Measurements from ENCODE around the gene SUMO3.
A peak's percentile ranks its signal among the peaks of the same experiment; 100 is the strongest.

SUMO3 gene

GRCh38 chr21:44792702-44793591 lies 24.9 kb downstream of the SUMO3 start:
- H3K9ac ChIP-seq (ENCODE audit: low read depth in 1 of 2, low read length in 2 of 2): peak overlapping the region in 1 of 2 donors; percentile 26
- H3K27ac ChIP-seq (ENCODE audit: low read depth, low read length): no peak overlapping the region
- peaks cover 15 to 22% of the 10 kb centered on the region in 2 donors for H3K4me1 ChIP-seq (ENCODE audit: control insufficient read depth in 1 of 2, insufficient read depth in 2 of 2, low read length in 2 of 2)
- no peaks in the 10 kb centered on the region for H3K9me3 ChIP-seq (ENCODE audit: control insufficient read depth in 1 of 2, low read length in 2 of 2)
- no peak overlapping the region for H3K4me3 ChIP-seq (ENCODE audit: low read depth in 1 of 2, low read length in 2 of 2)
- H3K36me3 ChIP-seq (ENCODE audit: control insufficient read depth in 1 of 2, insufficient read depth in 2 of 2, low read length in 2 of 2): peaks cover 0 to 16% of the 10 kb centered on the region in 2 donors
- H3K27me3 ChIP-seq (ENCODE audit: control insufficient read depth in 1 of 2, insufficient read depth in 2 of 2, low read length in 2 of 2): no peaks in the 10 kb centered on the region

- Histone ChIP-seq H3K36me3 (ENCODE audit: control insufficient read depth in 1 of 2, insufficient read depth in 2 of 2, low read length in 2 of 2) (peaks cover 2 to 17% of the 10 kb centered on the region in 2 donors), H3K9ac (ENCODE audit: low read depth in 1 of 2, low read length in 2 of 2) (no peak overlapping the region), H3K27me3 (ENCODE audit: control insufficient read depth in 1 of 2, insufficient read depth in 2 of 2, low read length in 2 of 2) (no peaks in the 10 kb centered on the region), H3K4me1 (ENCODE audit: control insufficient read depth in 1 of 2, insufficient read depth in 2 of 2, low read length in 2 of 2) (peaks cover 15 to 22% of the 10 kb centered on the region in 2 donors), H3K9me3 (ENCODE audit: control insufficient read depth in 1 of 2, low read length in 2 of 2) (no peaks in the 10 kb centered on the region), H3K4me3 (ENCODE audit: low read depth in 1 of 2, low read length in 2 of 2) (no peak overlapping the region), H3K27ac (ENCODE audit: low read depth, low read length) (no peak overlapping the region)
Observed at GRCh38 chr21:44791993-44792392, 25.9 kb downstream of the SUMO3 start.

GRCh38 chr21:44791246-44791645 lies 26.6 kb downstream of the SUMO3 start:
- Histone ChIP-seq H3K36me3 (ENCODE audit: control insufficient read depth in 1 of 2, insufficient read depth in 2 of 2, low read length in 2 of 2) (peaks cover 2 to 20% of the 10 kb centered on the region in 2 donors), H3K27ac (ENCODE audit: low read depth, low read length) (no peak overlapping the region), H3K9me3 (ENCODE audit: control insufficient read depth in 1 of 2, low read length in 2 of 2) (no peaks in the 10 kb centered on the region), H3K9ac (ENCODE audit: low read depth in 1 of 2, low read length in 2 of 2) (no peak overlapping the region), H3K4me1 (ENCODE audit: control insufficient read depth in 1 of 2, insufficient read depth in 2 of 2, low read length in 2 of 2) (peaks cover 15 to 22% of the 10 kb centered on the region in 2 donors), H3K27me3 (ENCODE audit: control insufficient read depth in 1 of 2, insufficient read depth in 2 of 2, low read length in 2 of 2) (no peaks in the 10 kb centered on the region), H3K4me3 (ENCODE audit: low read depth in 1 of 2, low read length in 2 of 2) (no peak overlapping the region)

DNA sequence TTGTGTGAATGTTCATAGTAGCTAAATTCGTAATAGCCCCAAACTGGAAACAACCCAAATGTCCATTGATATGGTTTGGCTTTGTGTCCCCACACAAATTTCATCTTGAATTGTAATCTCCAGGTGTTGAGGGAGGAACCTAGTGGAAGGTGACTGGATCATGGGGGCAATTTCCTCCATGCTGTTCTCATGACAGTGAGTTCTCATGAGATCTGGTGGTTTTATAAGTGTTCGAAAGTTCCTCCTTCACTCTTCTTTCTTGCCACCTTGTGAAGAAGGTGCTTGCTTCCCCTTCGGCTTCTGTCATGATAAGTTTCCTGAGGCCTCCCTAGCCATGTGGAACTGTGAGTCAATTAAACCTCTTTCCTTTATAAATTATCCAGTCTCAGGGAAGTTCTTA lies 27.5 kb downstream of the SUMO3 start:
- peaks cover 15 to 22% of the 10 kb centered on the region in 2 donors for H3K4me1 ChIP-seq (ENCODE audit: control insufficient read depth in 1 of 2, insufficient read depth in 2 of 2, low read length in 2 of 2)
- no peaks in the 10 kb centered on the region for H3K27me3 ChIP-seq (ENCODE audit: control insufficient read depth in 1 of 2, insufficient read depth in 2 of 2, low read length in 2 of 2)
- no peak overlapping the region for H3K27ac ChIP-seq (ENCODE audit: low read depth, low read length)
- peaks cover 2 to 20% of the 10 kb centered on the region in 2 donors for H3K36me3 ChIP-seq (ENCODE audit: control insufficient read depth in 1 of 2, insufficient read depth in 2 of 2, low read length in 2 of 2)
- H3K4me3 ChIP-seq (ENCODE audit: low read depth in 1 of 2, low read length in 2 of 2): no peak overlapping the region
- no peaks in the 10 kb centered on the region for H3K9me3 ChIP-seq (ENCODE audit: control insufficient read depth in 1 of 2, low read length in 2 of 2)
- H3K9ac ChIP-seq (ENCODE audit: low read depth in 1 of 2, low read length in 2 of 2): no peak overlapping the region

DNA sequence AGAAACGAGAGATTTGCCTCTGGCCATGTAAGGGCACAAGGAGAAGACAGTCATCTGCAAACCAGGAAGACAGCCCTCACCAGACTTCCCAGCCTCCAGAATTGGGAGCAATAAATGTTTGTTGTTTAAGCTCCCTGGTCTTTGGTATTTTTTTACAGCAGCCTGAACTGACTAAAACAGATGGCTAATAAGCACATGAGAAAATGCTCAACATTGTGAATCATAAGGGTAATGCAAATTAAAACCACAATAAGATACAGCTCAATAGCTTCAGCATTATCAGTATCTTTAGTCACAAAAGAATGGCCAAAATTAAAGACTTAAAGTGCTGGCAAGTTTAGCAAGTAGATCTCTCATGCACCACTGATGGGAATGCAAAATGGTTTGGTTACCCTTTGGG lies 28.0 kb downstream of the SUMO3 start:
- no peaks in the 10 kb centered on the region for H3K9me3 ChIP-seq (ENCODE audit: control insufficient read depth in 1 of 2, low read length in 2 of 2)
- no peaks in the 10 kb centered on the region for H3K27me3 ChIP-seq (ENCODE audit: control insufficient read depth in 1 of 2, insufficient read depth in 2 of 2, low read length in 2 of 2)
- H3K27ac ChIP-seq (ENCODE audit: low read depth, low read length): no peak overlapping the region
- no peak overlapping the region for H3K4me3 ChIP-seq (ENCODE audit: low read depth in 1 of 2, low read length in 2 of 2)
- no peak overlapping the region for H3K9ac ChIP-seq (ENCODE audit: low read depth in 1 of 2, low read length in 2 of 2)
- H3K4me1 ChIP-seq (ENCODE audit: control insufficient read depth in 1 of 2, insufficient read depth in 2 of 2, low read length in 2 of 2): peaks cover 15 to 22% of the 10 kb centered on the region in 2 donors
- H3K36me3 ChIP-seq (ENCODE audit: control insufficient read depth in 1 of 2, insufficient read depth in 2 of 2, low read length in 2 of 2): peaks cover 2 to 25% of the 10 kb centered on the region in 2 donors

DNA sequence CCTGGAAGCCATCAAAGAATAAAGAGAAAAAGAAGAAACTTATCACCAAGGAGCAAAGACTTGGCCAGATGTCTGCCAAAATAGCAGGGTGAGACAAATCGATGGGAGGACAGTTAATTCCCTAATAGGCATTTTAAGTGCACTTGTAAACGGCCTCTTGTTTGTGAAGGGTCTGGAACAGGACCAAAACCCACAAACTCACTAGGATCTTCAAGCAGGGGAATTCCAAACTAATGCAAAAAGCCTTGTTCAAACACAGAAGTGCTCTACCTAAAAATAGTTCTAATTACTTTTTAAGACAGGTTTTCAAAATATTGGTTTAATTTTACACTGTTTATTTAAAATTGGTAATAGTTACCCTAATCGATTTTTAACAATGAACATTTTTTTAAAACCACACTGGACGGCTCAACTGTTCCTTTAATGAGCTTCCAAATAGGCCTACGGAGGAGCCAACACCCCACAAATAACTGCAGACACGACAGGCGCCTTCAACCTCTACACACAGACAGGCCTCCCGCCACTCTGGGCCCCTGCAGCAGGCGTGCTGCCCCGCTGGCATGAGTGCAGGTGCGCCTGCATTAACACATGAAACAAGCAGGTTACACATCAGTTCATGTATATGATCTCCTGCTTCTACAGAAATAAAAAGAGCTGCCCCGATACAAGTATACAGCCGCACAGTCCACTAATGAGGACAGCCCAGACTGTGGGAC lies 32.1 kb downstream of the SUMO3 start:
- Histone ChIP-seq H3K9ac (ENCODE audit: low read depth in 1 of 2, low read length in 2 of 2) (no peak overlapping the region), H3K27ac (ENCODE audit: low read depth, low read length) (no peak overlapping the region), H3K4me1 (ENCODE audit: control insufficient read depth in 1 of 2, insufficient read depth in 2 of 2, low read length in 2 of 2) (no peaks in the 10 kb centered on the region)

GRCh38 chr21:44784810-44785209 lies 33.1 kb downstream of the SUMO3 start:
- Histone ChIP-seq H3K9ac (ENCODE audit: low read depth in 1 of 2, low read length in 2 of 2) (no peak overlapping the region), H3K9me3 (ENCODE audit: control insufficient read depth in 1 of 2, low read length in 2 of 2) (no peaks in the 10 kb centered on the region), H3K36me3 (ENCODE audit: control insufficient read depth in 1 of 2, insufficient read depth in 2 of 2, low read length in 2 of 2) (peaks cover 5 to 36% of the 10 kb centered on the region in 2 donors), H3K4me3 (ENCODE audit: low read depth in 1 of 2, low read length in 2 of 2) (no peak overlapping the region), H3K27me3 (ENCODE audit: control insufficient read depth in 1 of 2, insufficient read depth in 2 of 2, low read length in 2 of 2) (no peaks in the 10 kb centered on the region), H3K4me1 (ENCODE audit: control insufficient read depth in 1 of 2, insufficient read depth in 2 of 2, low read length in 2 of 2) (peaks cover 0 to under 1% of the 10 kb centered on the region in 2 donors), H3K27ac (ENCODE audit: low read depth, low read length) (no peak overlapping the region)

More for the DNA sequence above, 32.1 kb downstream of the SUMO3 start:
- Histone ChIP-seq H3K36me3 (ENCODE audit: control insufficient read depth in 1 of 2, insufficient read depth in 2 of 2, low read length in 2 of 2) (peaks cover 5 to 32% of the 10 kb centered on the region in 2 donors), H3K9me3 (ENCODE audit: control insufficient read depth in 1 of 2, low read length in 2 of 2) (no peaks in the 10 kb centered on the region), H3K27me3 (ENCODE audit: control insufficient read depth in 1 of 2, insufficient read depth in 2 of 2, low read length in 2 of 2) (no peaks in the 10 kb centered on the region), H3K4me3 (ENCODE audit: low read depth in 1 of 2, low read length in 2 of 2) (no peak overlapping the region)

DNA sequence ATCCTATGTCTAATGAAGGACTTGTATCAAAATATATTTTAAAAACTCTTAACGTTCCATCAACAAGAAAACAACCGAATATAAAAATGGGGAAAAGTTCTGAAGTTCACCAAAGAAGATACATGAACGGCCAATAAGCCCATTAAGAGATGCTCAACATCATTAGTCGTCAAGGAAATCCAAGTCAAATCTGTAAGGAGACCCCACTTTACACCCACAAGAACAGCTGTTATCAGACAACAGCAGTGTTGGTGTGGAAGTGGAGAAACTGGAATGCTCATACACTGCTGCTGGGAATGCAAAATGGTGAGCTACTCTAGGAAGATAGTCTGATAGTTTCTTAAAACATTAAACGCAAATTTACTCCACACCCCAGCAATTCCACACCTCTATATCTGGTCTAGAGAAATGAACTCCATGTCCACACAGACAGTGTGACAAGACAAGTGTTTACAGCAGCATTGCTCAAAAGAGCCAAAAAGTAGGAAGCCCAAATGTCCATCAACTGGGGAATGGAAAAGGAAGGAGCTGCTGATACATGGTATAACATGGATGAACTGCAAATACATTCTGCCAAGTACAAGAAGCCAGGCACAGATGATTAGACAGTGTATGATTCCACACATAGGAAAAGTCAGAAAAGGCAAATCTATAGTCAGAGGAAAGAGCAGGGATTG lies 34.7 kb downstream of the SUMO3 start:
- Histone ChIP-seq H3K36me3 (ENCODE audit: control insufficient read depth in 1 of 2, insufficient read depth in 2 of 2, low read length in 2 of 2) (peaks cover 5 to 36% of the 10 kb centered on the region in 2 donors), H3K9ac (ENCODE audit: low read depth in 1 of 2, low read length in 2 of 2) (no peak overlapping the region), H3K4me1 (ENCODE audit: control insufficient read depth in 1 of 2, insufficient read depth in 2 of 2, low read length in 2 of 2) (peaks cover 0 to 9% of the 10 kb centered on the region in 2 donors)

DNA sequence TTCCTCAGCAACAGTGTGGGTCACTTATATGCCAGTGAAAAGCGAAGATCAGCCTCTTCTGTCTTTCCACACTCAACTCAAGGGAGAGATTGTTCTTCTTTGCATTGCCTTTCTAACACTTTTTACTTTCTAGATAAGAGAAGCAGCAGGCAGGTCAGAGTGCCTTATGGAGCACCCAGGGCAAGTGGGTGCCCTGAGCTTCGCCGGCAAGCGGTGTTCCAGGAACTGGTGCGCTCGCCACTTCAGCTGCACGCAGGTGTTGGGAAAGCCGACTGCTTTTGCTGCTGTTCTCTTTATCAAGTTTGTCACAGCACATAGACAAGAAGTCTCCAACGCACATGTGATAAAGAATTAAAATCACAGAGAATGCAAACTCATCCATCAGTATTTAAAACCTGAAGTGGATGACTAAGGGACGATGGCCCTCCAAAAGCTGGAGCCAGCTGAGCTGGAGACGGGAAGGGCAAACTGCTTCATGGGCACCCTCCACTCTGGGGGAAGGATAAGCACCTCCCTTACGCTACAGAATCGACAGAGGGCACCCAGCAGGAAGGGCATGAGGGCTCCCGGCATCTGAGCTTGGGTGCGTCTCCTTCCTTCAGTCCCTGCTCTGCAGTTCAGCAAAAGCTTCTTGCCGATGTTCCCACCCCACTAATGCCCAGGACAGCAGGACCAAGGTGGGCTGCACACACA lies 36.9 kb downstream of the SUMO3 start:
- H3K27me3 ChIP-seq (ENCODE audit: control insufficient read depth in 1 of 2, insufficient read depth in 2 of 2, low read length in 2 of 2): no peaks in the 10 kb centered on the region
- peaks cover 8 to 34% of the 10 kb centered on the region in 2 donors for H3K36me3 ChIP-seq (ENCODE audit: control insufficient read depth in 1 of 2, insufficient read depth in 2 of 2, low read length in 2 of 2)
- H3K4me3 ChIP-seq (ENCODE audit: low read depth in 1 of 2, low read length in 2 of 2): no peak overlapping the region
- H3K27ac ChIP-seq (ENCODE audit: low read depth, low read length): no peak overlapping the region
- no peak overlapping the region for H3K9ac ChIP-seq (ENCODE audit: low read depth in 1 of 2, low read length in 2 of 2)
- peaks cover 0 to 9% of the 10 kb centered on the region in 2 donors for H3K4me1 ChIP-seq (ENCODE audit: control insufficient read depth in 1 of 2, insufficient read depth in 2 of 2, low read length in 2 of 2)
- no peaks in the 10 kb centered on the region for H3K9me3 ChIP-seq (ENCODE audit: control insufficient read depth in 1 of 2, low read length in 2 of 2)

More for the DNA sequence above, 34.7 kb downstream of the SUMO3 start:
- Histone ChIP-seq H3K4me3 (ENCODE audit: low read depth in 1 of 2, low read length in 2 of 2) (no peak overlapping the region), H3K27me3 (ENCODE audit: control insufficient read depth in 1 of 2, insufficient read depth in 2 of 2, low read length in 2 of 2) (no peaks in the 10 kb centered on the region), H3K9me3 (ENCODE audit: control insufficient read depth in 1 of 2, low read length in 2 of 2) (no peaks in the 10 kb centered on the region), H3K27ac (ENCODE audit: low read depth, low read length) (no peak overlapping the region)

Data from duodenal mucosa (tissue), 2 donors.